Stimulated activated CD8-positive, alpha-beta memory T cell treated with anti-CD3 and anti-CD28 coated beads, Interleukin-4, amount 100 ng/mL, for 24 hours (primary cell): ENCODE data around the gene GBA3.

Experiments used
- DNase-seq: peaks from one replicate; pipeline ENCODE4 v3.0.0-alpha.2; 2020; ENCODE audit warnings: low read depth

Gene GBA3

GRCh38 chr4:22787753-22788375 is 95.1 kb downstream of the GBA3 start:
- no peak for DNase-seq

- DNase-seq: no peak
These were observed 97.9 kb downstream of the GBA3 start for GRCh38 chr4:22790631-22791030.

GRCh38 chr4:22794732-22795131 is 102.0 kb downstream of the GBA3 start:
- no peak for DNase-seq

GRCh38 chr4:22801391-22801790 is 108.7 kb downstream of the GBA3 start:
- DNase-seq: no peak

GRCh38 chr4:22802876-22803275 is 110.1 kb downstream of the GBA3 start:
- DNase-seq: no peak

GRCh38 chr4:22803512-22803911 is 110.8 kb downstream of the GBA3 start:
- DNase-seq: no peak

- DNase-seq: no peak
These were observed 122.2 kb downstream of the GBA3 start for GRCh38 chr4:22814906-22815305.

- no peak for DNase-seq
These were observed 131.4 kb downstream of the GBA3 start for GRCh38 chr4:22824091-22824490.

- DNase-seq: no peak
These were observed 149.8 kb downstream of the GBA3 start for GRCh38 chr4:22842360-22843018.

- DNase-seq: no peak
These were observed 155.6 kb downstream of the GBA3 start for GRCh38 chr4:22848332-22848731.

- no peak for DNase-seq
These were observed 157.3 kb downstream of the GBA3 start for GRCh38 chr4:22850055-22850454.

- DNase-seq: no peak
These were observed 157.9 kb downstream of the GBA3 start for GRCh38 chr4:22850630-22851029.

- DNase-seq: no peak
These were observed 164.7 kb downstream of the GBA3 start for GRCh38 chr4:22857411-22857810.

- DNase-seq: no peak
These were observed 166.6 kb downstream of the GBA3 start for GRCh38 chr4:22859318-22859717.
